Dedifferentiated amniotic fluid mesenchymal stem cell (primary cell): Measurements from ENCODE around the gene C15orf61.

Experiments used
- DNase-seq: peaks from one replicate; pipeline ENCODE4 v3.0.0-alpha.2; 2016; ENCODE audit errors: extremely low spot score

C15orf61 gene

DNA sequence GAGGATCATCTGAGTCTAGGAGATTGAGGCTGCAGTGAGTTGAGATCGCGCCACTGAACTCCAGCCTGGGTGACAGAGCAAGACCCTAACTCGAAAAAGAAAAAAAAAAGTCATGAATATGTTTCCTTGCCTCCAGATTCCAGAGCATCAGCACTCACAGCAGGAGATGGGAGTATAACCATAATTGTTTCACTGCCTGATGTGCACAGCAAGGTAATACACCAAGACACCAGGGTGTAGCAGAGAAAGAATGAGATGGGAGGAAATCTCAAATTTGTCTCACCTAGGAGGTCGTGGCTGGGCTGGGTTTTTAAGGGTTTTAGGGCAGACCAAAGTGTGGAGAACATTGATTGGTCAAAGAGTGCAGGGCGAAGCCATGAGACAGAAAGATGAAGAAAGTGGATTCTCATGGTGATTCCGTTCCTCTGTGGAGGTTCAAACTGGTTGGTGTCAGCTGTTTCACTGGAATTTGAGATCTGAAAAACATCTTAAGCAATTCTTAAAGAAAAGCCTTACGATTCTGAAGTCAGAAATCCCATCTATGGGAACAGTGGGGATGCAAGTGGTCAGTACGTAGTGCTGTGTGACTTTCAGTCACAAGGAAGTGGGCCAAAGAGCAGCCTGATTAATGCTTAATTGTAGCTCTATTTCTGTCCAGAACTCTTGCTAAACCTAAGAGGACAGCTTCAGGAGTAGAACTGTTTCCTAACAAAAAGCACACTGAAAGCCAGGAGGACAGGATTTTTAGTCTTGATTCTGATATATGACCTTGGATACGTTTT, 7.8 kb upstream of the C15orf61 start:
- DNase-seq: no peak

DNA sequence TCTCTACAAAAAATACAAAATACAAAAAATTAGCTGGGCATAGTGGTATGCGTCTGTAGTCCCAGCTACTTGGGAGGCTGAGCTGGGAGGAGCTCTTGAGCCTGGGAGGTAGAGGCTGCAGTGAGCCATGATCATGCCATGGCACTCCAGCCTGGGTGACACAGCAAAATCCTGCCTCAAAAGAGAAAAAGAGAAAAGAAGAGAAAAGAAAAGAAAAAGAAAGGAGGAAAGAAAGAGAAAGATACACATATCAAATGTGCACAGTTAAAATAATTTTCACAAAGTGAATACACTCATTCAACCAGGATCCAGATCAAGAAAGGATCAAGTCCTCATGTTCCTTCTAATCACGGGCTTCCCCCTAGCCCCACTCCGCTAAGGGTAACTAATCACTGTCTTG, 5.8 kb upstream of the C15orf61 start:
- no peak for DNase-seq

DNA sequence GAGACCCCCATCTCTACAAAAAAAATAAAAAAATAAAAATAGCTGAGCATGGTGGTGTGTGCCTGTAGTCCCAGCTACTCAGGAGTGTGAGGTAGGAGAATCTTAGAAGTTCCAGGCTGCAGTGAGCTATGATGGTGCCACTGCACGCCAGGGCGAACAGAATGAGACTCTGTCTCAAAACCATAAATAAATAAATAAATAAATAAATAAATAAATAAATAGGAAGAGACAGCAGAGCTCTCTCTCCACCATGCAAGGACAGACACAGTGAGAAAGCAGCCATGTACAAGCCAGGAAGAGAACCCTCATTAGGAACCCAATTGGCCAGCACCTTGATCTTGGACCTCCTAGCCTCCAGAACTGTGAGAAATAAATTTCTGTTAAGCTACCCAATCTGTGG, 5.4 kb upstream of the C15orf61 start:
- DNase-seq: no peak

DNA sequence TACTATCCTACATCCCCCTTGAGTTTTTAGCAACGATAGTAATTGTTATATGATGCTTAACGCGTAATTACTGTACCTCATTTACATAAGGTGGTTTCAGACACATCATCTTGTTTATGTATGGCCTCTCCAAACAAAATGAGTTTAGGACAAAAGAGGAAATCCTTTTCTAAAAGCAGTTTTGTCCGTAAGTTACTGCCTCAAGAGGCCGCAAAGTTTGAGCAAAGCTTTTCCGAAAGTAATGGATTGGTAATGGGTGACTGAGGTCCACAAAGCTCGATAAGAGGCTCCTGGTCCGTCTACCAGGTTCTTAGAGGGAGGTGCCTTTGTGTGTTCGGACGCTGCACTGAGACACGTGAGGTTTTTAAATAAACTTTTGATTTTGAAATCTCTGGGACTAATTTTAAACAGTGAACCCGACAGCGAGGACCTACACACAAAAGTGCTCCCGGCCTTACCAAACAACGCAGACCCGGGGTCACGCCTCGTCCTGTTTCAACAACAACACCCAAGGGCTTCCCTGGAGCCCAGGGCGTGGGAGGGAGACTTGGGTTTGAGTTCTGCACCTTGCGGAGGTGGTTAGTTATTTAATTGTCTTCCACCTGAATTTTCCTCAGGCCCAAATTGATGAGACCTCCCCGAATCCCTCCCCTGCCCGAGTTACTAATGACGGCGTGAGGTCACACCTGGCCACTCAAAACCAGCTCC, 456 bp upstream of the C15orf61 start:
- no peak for DNase-seq

DNA sequence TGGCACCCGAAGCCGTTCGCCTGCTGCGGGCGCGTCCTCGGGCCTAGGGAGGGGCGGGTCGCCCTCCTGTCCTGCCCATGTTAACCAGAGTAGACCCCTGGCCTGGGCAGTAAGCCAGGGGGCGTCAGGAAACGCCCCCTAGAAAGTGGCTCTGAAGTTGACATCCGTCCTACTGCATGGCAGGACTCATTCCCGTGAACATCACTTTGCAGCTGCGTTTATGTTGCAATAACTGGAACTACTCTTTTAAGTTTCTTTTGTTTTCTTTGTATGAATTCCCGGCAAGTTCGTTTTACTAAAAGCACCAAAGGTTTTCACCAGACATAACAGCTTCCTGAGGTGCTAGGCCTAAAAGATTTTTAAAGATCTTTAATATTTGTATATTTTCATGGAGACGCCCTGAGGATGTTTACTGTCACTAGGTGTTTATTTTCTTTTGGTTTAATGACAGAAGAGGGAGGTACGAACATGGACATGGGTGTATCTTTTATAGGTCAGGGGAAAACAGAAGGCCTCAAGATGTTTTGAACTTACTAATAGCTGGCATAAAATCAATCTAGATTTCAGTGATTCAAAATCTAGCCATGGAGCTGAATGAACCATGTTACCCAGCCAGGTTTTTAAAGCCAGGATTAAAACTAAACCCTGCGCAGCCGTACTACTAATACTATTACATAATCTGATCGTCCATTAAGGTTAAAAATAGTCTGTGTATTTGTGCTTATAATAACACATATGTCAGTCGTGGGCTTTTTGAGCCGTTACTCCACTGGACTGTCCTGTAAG, 1.0 kb downstream of the C15orf61 start:
- DNase-seq: no peak

DNA sequence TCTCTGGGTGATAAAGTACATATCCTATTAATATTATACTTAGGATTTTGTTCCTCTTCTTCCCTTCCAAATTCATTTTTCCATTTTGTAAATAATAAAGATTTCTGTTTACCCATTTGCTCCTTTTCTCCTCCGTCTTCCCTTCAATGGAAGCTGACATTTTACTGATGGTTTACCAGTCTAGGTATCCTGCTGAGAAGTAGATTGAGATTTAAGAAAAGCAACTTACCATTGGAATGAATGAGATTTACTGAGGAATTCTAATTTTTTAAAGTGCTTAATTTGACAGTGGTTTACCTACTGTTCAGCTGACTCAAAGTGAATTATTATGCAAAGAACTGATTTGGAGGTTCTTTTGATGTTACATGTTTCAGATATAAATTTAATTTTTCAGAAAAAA, 2.4 kb downstream of the C15orf61 start:
- no peak for DNase-seq

DNA sequence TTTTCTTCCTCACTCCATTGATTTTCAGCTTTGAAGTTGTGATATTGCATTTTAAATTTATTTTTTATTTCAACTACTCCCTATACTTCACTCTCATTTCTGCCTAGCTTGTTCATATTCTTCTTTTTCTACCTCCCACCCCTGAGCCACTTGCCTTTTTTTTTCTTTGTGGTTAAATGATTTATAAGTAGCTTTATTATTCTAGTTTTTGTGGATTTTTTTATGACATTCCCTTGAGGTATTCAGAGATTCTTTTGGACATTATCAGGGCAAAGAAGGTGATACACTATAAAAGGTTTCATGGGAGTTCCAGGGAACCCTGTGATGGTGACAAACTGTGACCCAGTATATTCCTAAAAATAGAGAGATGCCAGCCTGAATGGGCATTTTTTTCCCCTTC, 3.3 kb downstream of the C15orf61 start:
- DNase-seq: no peak

DNA sequence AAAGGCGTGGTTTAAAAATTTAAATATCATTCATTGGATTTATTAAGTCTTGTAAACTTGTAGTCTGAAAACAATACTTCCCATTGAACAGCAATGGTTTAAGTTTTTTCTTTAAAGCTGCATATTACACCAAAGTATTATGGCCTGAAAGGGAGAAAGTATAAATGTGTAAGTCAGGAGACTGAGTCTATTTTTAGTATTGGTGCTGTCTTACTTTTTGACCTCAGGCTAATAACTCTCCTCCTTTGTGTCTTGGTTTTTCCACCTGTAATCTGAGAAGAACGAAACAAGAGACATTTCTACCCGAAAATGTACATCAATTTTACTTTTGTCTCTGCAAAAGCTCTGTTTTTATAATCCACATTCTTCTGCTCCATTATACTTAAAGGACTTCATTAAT, 7.6 kb downstream of the C15orf61 start:
- DNase-seq: no peak

DNA sequence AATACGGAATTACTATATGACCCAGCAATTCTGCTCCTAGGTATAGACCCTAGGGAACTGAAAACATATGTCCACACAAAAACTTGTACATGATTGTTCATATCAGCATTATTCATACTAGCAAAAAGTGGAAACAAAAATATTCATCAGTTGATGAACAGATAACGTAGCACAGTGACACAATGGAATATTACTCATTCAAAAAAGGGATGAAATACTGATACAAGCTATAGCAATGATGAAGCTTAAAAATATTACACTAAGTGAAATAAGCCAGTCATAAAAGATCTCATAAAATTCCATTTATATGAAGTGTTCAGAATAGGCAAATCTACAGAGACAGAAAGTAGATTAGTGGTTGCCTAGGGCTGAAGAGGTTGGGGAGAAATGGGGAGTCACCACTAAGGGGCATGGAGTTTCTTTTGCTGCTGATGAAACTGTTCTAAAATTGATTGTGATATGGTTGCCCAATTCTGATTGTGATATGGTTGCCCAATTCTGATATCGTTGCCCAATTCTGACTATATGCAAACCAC, 10.5 kb downstream of the C15orf61 start:
- peak; percentile 71 for DNase-seq

DNA sequence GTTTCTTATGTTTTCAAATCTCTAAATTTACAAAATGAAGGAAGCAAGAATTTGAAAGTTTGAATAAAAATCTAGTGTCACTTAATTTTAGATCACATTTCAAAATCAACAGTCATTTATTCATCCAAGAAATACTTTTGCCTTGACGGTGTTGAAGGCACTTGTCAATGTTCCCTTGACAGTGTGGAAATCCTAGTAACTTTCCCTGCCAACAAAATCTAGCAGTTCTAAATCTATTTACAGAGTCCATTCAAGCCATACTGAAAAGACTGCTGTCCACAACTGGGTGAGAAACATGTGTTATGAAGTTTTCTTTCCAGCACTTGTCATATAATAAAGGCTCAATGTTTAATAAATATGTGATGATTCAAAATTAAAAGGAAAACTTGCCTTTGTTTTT, 12.9 kb downstream of the C15orf61 start:
- DNase-seq: no peak

DNA sequence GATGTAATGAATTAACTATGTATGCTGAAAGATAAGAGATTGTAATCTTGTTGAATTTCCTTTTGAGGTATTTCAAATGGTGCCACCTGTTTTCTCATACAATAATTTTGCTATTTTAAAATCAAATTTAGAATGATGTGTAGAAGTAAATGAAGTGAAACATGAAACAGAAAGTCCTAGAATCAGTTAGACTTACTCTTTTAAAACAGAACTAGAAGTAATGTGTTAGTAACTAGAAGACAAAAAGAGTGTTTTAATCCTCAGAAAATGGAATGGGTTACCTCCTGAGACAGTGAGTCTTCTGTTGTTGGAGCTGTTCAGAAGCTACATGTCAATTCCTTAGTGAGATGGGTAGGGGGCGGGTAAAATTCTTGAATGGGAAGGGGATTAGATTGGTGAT, 13.4 kb downstream of the C15orf61 start:
- no peak for DNase-seq

DNA sequence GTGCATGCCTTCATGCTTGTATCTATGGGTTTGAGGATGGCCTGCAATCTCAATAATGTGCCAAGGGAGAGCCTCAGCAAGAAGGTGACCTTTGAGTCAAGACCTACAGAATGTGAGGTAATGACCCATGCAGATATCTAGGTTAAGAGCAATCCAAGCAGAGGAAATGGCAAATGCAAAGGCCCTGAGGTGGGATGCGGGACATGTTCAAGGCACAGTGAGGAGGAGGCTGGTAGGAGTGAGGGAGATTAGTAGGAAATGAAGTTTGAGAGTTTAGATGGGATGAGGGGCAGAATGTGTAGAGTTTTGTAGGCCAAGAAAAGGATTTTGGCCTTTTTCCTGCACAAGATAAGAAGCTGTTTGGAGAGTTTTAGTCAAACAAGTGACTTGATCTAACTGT, 16.8 kb downstream of the C15orf61 start:
- DNase-seq: no peak

DNA sequence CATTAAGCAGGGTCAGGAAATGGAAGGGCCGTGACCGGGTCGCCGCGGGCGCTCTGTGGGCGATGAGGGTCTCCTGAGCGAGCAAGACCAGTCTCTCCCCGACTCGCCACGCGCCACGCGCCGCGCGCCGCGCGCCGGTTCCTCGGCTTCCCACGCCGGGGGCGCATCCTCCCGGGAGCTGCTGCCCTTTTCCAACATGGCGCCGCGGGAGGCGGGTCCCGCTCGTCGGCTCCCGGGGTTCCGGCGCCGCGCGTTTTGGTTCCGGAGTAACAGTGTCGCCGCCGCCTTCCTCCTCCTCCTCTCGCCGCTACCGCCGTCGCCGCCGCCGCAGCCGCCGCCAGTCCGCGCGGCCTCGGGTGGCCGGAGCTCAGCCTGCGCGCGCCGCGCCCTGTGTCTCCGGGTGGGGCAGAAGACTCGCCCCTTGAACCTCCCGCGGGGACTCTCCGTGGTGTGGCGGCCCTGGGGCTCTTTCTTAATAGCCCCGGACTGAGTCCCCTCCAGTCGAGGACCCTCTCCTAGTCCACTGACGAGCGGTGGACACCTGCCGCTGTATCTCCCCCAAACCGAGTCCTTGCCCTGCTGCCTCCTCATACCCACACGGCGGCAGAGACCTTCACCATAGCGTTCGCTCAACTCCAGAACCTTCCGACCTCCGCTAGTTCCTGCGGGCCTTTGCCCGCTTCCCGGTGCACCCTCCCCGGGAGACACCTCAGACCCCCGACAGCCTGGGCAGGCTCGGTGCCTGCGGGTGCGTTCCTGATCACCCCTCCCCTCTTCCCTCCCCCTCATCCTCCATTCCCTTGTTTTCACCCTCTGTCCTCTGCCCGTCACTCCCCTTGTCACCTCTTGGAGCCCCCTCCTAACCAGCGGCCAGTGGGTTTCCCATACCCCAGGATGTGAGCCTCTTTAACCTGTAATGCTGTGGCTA, 21.8 kb downstream of the C15orf61 start, which contains the start of gene MAP2K5:
Gene MAP2K5, plus strand, starts transcription at position 284 of the 928 bp plus-strand sequence. Its CDS starts 633 bp downstream, at position 917.
- DNase-seq: peak; percentile 73

DNA sequence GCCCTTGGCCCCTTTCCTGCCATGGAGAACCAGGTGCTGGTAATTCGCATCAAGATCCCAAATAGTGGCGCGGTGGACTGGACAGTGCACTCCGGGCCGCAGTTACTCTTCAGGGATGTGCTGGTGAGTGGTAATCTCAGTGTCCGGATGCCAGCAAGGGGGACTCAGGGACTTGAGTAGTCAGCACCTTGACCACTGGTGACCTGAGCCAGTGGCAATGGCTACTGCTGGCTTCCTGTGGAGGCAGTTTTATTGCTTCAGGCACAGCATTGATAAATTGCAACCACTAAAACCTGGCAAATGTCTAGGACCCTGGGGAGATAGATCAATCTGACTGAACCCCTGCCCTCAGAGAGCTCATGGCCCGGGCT, 22.4 kb downstream of the C15orf61 start:
- DNase-seq: no peak

DNA sequence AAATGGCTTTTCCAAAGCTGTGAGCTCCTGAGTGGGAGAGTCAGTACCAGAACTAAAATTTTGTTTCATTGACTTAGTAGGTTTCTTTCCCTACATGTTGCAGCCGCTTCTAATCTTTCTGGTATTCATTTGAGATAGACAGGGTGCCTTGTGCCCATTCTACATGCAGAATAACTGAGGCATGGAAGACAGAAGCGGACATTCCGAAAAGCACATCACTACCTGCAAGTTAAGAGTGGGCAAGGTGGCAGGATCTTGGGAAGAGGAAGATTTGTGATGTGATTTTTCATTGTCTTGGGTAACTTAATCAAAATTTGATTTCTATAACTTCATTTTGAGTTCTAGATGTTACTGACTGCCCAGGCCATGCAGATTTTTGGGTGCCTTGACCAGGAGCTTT, 23.5 kb downstream of the C15orf61 start:
- no peak for DNase-seq

DNA sequence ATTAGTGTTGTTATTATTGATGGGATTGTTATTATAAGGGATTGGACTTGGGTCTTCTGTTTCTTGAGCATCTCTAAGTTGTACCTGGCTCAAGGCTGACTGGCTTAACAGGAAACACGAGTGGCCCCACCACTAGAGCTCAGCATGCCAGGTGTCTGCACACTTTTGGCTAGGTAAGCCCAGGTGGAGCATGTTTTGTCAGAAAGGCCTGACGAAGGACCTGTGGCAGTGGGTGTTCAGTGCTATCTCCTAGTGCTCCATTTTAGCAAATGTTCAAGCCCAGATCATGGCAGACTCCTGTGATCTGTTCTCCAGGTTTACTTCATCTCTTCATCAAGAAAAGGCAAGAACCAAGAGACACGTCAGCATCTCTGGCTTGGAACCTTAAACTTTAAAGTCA, 24.9 kb downstream of the C15orf61 start:
- DNase-seq: no peak

DNA sequence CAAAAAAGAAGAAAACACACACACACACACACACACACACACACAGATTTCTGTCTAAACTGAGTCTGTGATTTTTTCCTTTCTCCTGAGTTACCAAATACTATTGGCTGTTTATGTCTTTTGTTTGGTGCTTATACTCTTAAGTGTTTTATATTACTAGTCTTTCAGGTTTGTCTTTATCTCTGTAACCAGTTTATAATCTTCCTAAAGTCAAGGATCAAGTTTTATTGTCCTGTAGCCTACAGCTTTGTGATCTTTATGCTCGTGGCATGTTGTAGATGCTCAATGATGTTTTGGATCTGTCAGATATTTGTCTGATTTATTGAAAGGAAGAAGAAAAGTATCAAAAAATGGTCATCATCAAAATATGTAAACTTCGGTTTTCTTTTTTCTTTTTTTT, 26.1 kb downstream of the C15orf61 start:
- DNase-seq: no peak

DNA sequence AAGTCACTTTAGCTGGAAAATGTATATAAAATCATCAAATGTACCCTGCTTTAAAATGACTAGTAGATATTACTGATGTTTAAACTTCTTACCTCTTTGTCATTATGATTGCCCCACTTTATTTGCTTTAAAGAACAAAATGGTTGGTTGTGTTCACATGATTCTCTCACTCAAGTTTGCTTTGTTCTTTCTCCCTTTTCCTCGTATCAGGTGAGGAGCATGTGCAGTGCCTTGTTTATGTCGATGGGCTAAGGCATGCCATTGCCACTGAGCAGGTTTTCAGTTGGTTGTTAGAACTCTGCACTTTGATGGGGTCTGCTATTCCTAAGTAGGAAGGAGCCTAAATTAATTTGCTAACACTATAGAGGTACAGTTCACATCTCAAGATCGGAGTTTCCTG, 26.9 kb downstream of the C15orf61 start:
- no peak for DNase-seq

DNA sequence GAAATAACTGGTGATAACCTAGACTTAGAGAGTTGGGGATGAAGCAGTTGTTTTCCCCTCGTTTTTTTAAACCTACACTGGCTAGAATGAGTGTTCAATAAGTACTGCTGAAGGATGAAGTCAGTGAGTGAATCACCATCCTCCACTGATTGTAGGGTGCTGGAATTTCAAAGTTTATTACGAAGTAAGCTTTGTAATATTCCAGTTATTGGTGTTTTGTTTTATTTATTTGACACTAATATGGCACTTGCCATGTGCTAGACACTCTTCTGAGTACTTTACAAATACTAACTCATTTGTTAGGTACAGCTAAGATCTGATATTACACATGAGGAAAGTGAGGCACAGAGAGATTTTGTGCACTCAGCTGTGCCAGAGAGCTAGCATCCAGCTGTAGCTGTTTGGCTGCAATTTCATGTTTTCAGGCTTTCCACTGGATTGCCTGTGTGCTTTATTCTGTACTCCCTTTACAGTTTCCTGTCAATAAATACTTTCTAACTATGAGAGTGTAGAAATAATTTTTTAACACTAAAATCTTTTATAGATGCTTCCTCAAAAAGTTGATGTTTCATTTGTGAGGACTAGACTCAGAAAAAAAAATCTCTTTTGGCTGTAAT, 27.4 kb downstream of the C15orf61 start:
- DNase-seq: peak; percentile 28

DNA sequence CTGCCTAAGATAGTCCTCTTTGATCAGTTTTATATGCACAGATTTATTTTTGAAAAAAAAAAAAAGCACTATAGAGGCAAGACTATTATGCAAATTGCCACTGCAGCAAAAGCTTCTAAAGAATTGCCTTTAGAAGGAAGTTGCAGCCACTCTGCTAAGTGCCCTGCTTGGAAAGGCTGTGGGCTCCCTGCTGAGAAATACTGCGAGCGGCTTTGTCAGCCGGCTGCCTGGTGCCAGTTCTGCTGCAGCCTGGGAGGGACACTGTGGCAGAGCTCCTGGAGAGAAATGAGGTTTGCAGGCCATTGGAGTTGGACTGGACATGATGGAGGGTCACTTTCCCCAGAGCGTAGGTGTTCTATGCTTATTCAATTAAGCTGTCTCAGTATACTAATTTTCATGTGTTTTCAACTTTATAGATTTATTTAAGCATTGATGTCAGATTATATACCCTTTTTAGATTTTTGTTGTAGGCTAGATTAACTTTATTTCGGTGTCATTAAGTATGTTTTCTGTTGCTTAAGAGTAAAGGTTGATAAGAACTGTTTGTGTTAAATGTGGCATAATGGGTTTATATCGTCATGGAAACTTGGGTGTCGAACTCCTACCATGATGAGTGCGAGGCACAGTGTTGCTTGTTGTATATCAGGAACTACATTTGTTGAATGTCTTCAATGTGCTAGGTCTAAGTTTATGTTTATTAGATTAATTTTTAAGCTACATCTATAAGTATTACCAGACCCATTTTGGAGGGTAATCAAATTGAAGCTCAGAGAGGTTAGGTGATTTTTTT, 28.1 kb downstream of the C15orf61 start:
- DNase-seq: no peak
